GM18858 (cell line): ENCODE measurements around the gene ESR2.
"Not testable (repeated sequence)": the region's sequence is repeated elsewhere in the genome, so short reads cannot be mapped to it uniquely, and the experiment has no call there.

ENCODE experiments used
- ATAC-seq: cut with Tn5 transposase; IDR thresholded peaks from one replicate; pipeline ENCODE4 v1.9.1; 2021; ENCODE audit not compliant: unreplicated experiment

The ESR2 gene

GRCh38 chr14:64225151-64225757 lies 68.9 kb downstream of the ESR2 start:
- no peak for ATAC-seq

GRCh38 chr14:64221391-64222003 lies 72.7 kb downstream of the ESR2 start:
- no peak for ATAC-seq

- no peak for ATAC-seq
Observed at GRCh38 chr14:64220466-64220865, 73.7 kb downstream of the ESR2 start.

GRCh38 chr14:64220056-64220455 lies 74.1 kb downstream of the ESR2 start:
- no peak for ATAC-seq

- no peak for ATAC-seq
Observed at GRCh38 chr14:64218344-64219240, 75.6 kb downstream of the ESR2 start.

GRCh38 chr14:64217834-64218233 lies 76.3 kb downstream of the ESR2 start:
- ATAC-seq = no peak

- ATAC-seq = peak; percentile 38
Observed at GRCh38 chr14:64217308-64217707, 76.9 kb downstream of the ESR2 start.

GRCh38 chr14:64215978-64216377 lies 78.2 kb downstream of the ESR2 start:
- no peak for ATAC-seq

GRCh38 chr14:64215274-64215673 lies 78.9 kb downstream of the ESR2 start:
- ATAC-seq = no peak

GRCh38 chr14:64213853-64214570 lies 80.2 kb downstream of the ESR2 start:
- no peak for ATAC-seq

- ATAC-seq = no peak
Observed at GRCh38 chr14:64213086-64213485, 81.1 kb downstream of the ESR2 start.

GRCh38 chr14:64212666-64213065 lies 81.5 kb downstream of the ESR2 start:
- ATAC-seq = no peak

GRCh38 chr14:64210912-64211311 lies 83.3 kb downstream of the ESR2 start:
- not testable (repeated sequence) for ATAC-seq

- no peak for ATAC-seq
Observed at GRCh38 chr14:64210216-64210615, 84.0 kb downstream of the ESR2 start.

- peak; percentile 58 for ATAC-seq
Observed at GRCh38 chr14:64209444-64210131, 84.6 kb downstream of the ESR2 start.

GRCh38 chr14:64208981-64209380 lies 85.2 kb downstream of the ESR2 start:
- no peak for ATAC-seq

GRCh38 chr14:64208261-64208660 lies 85.9 kb downstream of the ESR2 start:
- no peak for ATAC-seq

GRCh38 chr14:64203366-64204006 lies 90.7 kb downstream of the ESR2 start:
- no peak for ATAC-seq

- no peak for ATAC-seq
Observed at GRCh38 chr14:64202716-64203115, 91.5 kb downstream of the ESR2 start.

GRCh38 chr14:64201921-64202545 lies 92.1 kb downstream of the ESR2 start:
- ATAC-seq = no peak
